GM20000 (cell line): ENCODE measurements around the gene AMDHD1.

Source experiments
- DNase-seq: peaks from one replicate; pipeline ENCODE4 v3.0.0; 2012; ENCODE audit warnings: low spot score
- CTCF ChIP-seq: IDR thresholded peaks from 2 replicates; pipeline ENCODE4 v1.5.1; 2012; ENCODE audit warnings: mild to moderate bottlenecking, control low read depth; ENCODE audit errors: extremely low read depth, missing control alignments

The AMDHD1 gene

GRCh38 chr12:95922231-95922630 is 20.9 kb upstream of the AMDHD1 start:
- no peak for DNase-seq
- TF ChIP-seq CTCF, result no peak

- no peak for DNase-seq
- TF ChIP-seq CTCF, result no peak
Observed at GRCh38 chr12:95940514-95940913, 2.6 kb upstream of the AMDHD1 start.

GRCh38 chr12:95942101-95942523 is 1.0 kb upstream of the AMDHD1 start:
- TF ChIP-seq CTCF, result no peak
- no peak for DNase-seq

- TF ChIP-seq CTCF, result no peak
- peak; percentile 95 for DNase-seq
Observed at GRCh38 chr12:95942524-95943329, 404 bp upstream of the AMDHD1 start, which contains the start of gene CCDC38. Gene CCDC38 (minus strand): TSS chr12:95942614. CDS start chr12:95936509, 6,105 bp downstream.

GRCh38 chr12:95944108-95944704 is 1.1 kb downstream of the AMDHD1 start:
- no peak for DNase-seq
- TF ChIP-seq CTCF, result no peak

- TF ChIP-seq CTCF, result no peak
- DNase-seq, result no peak
Observed at GRCh38 chr12:95949477-95950206, 6.5 kb downstream of the AMDHD1 start.

GRCh38 chr12:95951515-95951914 is 8.4 kb downstream of the AMDHD1 start:
- TF ChIP-seq CTCF, result no peak
- no peak for DNase-seq
